GM21786 (cell line): ENCODE measurements around the gene RARB.
A peak's percentile ranks its signal among the peaks of the same experiment; 100 is the strongest.

Source experiments
- ATAC-seq: cut with Tn5 transposase; IDR thresholded peaks from one replicate; pipeline ENCODE4 v1.9.1; 2021; ENCODE audit not compliant: unreplicated experiment

RARB gene

DNA sequence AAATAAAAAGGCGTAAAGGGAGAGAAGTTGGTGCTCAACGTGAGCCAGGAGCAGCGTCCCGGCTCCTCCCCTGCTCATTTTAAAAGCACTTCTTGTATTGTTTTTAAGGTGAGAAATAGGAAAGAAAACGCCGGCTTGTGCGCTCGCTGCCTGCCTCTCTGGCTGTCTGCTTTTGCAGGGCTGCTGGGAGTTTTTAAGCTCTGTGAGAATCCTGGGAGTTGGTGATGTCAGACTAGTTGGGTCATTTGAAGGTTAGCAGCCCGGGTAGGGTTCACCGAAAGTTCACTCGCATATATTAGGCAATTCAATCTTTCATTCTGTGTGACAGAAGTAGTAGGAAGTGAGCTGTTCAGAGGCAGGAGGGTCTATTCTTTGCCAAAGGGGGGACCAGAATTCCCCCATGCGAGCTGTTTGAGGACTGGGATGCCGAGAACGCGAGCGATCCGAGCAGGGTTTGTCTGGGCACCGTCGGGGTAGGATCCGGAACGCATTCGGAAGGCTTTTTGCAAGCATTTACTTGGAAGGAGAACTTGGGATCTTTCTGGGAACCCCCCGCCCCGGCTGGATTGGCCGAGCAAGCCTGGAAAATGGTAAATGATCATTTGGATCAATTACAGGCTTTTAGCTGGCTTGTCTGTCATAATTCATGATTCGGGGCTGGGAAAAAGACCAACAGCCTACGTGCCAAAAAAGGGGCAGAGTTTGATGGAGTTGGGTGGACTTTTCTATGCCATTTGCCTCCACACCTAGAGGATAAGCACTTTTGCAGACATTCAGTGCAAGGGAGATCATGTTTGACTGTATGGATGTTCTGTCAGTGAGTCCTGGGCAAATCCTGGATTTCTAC lies at the start of gene RARB:
RARB (plus strand) TSS at position 322 of the 847 bp plus-strand sequence; CDS start at position 791, 469 bp downstream.
- no peak for ATAC-seq

DNA sequence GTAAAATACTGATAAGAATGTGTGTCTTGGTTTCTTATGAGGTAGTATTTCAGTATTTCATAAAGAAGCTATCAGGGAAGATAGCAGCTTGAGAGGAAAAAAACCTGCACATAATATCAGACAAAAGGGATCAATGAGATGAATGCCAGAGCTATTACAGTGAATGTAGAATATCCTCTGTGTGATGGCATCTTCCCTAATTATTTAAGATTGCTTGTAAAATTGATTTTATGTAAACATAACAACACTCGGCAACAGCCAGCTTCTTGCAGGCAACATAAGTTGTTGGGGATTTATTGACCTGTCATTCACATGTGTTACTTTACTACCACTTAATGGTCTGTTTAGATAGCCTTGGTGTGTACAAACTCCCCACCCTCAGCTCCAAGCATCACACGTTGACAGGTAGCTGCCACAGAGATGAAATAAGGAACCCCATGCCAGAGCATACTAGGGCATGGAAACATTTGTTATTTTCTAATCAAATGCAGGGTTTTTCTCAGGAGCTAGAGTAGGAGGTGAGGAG lies 49.2 kb upstream of the RARB start:
- no peak for ATAC-seq

DNA sequence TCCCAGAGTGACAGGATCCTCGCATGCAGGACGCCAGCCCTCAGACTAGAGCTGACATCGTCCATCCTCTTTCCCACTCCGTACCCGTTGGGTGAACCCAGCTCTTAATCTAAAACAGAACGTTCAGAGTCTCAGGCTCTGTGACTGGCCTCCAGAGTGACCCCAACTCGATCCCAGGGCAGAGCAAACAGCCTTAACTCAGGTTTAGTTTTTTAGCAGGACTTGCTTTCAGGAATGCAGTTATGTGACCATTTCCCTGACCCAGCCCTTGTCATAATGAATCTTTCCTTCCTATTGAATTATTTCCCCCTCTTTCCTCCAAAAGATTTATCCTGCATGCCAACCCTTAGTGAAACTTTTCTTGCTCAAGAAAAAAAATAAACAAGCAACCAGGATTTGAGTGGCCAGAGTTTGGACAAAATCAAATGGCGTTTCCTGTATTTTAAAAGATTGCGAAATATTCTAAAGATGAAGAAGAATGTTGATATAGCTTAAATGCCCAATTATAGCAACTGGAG lies 47.8 kb upstream of the RARB start:
- ATAC-seq, result no peak

DNA sequence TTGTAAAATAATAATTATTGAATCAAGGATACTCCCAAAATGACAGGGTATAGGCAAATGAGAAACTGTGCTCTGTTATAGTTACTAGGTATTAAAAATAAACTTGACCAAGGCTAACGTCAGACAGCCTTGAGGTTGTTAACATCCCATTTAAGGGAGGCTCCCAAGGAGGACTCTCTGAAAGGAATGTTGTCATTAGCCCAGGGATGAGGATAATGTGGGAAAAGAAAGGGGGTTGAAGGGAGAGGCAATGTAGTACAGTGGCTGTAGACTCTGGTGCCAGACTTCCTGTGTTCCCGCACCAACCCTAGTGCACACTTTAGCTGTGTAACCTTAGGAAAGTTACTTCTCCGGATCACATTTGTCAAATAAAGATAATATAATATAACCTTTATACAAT lies 47.0 kb upstream of the RARB start:
- no peak for ATAC-seq

DNA sequence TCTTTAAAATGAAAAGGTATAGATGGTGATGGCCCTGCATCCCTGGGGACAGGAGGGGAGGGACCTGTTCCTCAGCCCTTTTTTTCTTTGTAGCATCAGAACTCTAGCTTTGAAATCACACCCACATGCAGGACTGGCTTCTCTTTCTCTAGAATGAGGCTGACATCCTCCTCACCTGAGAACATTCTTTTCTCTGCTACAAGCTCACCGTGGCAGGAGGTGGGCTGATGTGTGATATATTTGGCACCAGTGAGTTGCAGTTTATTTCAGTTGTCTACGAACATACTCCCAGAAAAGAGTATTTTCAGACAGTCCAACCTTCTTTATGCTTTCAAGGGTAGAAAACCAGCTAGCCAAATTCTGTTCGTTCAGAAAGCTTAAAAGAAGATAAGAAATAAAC lies 43.6 kb upstream of the RARB start:
- no peak for ATAC-seq

DNA sequence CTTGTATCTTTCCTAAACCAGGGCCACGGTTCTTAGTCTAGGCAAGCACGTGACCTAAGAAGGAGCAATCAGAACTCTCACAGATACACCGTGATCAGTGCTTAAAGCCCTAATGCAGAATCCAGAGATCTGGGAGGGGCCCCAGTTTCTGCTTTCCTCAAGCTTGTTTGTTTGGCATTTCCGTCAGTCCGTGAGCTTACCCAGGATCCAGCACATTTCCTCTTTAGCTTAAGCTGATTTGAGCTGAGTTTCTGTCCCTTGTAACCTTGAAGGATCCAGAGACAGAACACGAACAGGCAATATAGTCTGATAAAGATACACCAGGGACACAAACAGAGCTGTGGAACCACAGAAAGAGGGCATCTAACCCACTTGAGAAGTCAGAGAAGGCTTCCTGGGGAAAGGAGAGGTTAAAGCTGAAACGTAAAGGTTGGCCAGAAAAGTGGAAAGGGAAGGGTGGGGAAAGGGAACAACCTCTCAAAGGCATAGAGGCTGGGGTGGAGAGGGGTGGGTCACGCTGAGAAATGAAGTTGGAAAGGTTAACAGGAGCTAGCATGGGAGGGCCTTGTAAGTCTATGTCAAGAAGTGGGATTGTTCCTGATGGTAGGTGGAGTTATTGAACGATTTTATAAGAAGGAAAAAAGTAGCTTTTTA lies 42.1 kb upstream of the RARB start:
- no peak for ATAC-seq

DNA sequence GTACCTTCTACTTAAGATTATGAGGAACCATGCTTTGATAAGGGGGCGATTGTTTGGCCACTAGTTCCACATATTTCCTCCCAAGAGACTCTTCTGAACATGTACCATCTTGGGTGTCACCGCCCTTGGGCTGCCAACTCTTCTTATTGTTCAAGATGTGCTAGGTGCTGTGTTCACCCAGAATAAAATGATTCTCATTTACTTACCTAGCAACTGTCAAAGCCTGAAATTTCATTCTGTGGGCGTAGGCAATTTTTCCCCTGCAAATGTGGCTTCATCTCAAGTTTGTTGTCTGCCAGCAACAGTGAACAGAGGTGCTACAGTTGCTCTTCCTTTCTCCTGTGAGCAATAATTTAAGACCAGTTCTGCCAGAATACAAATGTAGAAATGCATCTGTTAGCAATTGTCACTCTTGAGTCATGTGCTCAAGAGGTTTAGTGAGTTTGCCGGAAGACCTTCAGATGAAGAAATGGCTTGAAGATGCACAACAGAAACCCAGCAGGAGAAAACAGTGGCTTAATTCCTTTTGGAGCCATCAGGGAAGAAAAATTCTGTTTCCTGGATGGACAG lies 41.3 kb upstream of the RARB start:
- no peak for ATAC-seq

DNA sequence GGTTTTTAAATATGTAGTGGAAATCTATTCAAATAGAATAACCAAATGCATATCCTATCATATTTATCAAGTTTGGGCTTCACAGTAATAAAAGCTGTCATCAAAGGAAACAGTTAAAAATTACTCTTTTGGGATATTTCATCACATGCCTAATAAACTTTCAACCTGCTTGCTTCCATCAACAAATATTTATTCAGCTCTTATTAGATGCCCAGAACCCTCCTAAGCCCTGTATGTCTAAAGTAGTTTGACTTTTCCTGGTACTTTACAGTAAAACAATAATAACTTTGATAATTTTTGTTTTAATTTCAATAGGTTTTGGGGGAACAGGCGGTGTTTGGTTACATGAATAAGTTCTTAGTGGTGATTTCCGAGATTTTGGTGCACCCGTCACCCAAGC lies 37.5 kb upstream of the RARB start:
- no peak for ATAC-seq

DNA sequence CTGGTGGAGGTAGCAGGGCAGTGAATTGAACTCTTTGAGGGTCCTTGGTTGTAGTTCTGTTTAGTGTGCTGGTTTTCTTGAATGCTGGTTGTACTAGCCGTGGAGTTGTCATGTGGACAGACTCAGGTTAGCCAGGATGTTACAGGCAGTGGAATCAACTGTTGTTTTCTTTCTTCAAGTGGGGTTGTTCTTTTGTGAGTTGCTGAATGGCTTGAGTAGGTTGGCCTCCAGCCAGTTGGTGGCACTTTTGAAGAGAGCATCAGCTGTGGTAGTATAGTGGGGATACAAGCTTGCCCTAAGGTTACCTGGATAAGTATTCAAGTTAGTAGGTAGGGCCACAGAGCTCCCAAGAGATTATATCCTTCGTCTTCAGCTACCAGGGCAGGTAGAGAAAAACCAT lies 31.8 kb upstream of the RARB start:
- ATAC-seq, result no peak

DNA sequence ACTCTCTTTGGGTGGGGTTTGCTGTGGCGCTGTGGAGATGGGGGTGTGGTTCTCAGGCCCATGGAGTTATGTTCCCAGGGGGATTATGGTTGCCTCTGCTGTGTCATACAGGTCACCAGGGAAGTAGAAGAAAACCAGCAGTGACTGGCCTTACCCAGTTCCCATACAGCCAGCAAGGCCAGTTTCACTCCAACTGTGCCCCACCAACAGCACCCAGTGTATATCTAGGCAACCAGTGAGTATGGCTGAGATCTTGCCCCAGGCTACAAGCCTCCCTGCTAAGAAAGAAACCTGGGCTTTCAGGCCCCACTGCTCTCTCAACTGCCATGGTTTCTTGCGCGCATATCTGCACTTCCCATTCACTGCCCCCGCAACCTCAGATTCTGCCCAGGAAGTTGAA lies 31.4 kb upstream of the RARB start:
- ATAC-seq, result peak; percentile 75

DNA sequence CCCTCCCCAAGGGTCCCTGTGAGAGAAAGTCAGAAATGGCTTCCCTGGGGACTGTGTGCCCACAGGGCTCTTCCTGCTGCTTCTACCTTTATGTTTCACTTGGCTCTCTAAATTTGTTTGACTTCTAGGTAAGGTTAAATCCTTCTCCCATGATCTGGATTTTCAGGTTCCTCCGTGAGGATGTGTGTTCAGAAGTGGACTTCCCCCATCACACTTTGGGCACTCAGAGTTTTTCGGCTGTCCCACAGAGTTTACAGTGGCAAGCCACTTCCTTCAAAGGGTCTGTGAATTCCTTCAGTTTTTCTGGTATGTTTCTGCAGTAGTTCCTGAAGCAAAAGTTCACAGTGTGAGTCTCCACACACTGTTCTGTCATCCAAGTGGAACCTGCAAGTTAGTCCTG lies 30.9 kb upstream of the RARB start:
- ATAC-seq, result peak; percentile 9

DNA sequence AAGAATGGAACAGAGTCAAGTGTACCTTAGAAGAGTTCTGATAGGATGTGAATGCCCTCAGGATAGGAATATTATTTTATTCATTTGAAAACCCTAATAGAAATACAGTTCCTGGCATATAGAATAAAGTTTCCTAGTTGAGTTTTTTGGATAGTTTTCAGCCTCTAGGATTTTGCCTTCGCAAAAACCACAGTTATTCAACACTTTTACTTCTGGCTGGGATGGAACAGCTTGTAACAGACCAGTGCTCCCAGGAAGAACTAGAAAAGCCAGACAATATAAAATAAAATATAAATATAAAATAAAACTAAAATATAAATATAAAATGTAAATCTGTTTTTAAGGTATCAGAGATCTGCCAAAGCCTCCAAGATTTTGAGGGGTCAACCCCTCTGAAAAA lies 27.5 kb upstream of the RARB start:
- ATAC-seq, result no peak

DNA sequence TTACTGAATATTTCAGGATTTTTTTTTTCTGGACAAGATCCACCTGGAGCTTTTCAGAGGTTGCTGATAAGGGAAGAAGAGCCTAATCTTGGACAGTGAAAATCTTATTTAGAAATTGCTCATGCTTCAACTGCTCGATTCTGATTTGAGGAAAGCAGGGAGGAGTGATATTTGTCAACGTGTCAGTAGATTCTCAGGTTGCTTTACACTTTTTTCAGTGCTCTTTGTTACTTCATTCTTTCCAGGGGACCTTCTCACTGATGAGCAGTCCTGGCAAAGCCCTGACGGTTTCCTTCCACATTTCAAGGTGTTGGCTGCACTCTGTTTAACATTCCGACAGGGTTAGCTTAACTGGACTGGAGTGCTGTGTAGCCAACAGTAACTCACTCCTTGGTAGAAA lies 24.1 kb upstream of the RARB start:
- no peak for ATAC-seq

DNA sequence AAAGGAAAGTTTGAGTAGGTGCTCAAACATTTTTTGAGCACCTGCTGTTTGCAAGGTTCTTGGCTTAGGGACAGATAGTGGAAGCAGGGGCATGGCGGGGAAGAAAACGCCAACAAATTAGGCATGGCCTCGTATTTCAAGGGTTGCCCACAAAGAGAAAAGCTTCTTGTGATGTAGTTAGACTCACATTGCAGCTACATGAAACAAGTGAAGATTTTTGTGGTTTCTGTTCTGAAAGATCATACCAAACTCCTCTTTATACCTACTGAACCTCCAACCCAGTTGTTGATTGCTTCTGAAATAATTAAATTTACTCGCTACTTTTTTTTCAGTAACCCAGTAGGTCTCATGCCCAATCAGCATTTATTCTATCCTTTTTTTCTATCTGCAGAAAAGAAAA lies 23.5 kb upstream of the RARB start:
- no peak for ATAC-seq

DNA sequence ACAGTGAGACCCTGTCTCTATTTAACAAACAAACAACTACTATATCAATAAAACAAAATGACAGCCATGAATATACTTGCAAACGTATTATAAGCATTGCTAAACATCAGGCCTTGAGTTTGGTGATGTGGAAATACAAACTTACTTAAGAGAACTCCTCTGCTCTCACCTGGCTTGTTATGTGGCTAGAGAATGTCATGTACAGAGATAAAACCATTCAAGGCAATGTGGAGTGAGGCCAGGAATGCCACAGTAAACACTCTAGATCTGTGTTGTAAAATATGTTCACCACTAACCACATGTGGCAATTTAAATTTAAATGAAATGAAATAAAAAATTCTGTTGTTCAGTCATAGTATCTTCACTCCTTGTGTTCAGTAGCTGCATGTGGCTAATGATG lies 22.7 kb upstream of the RARB start:
- no peak for ATAC-seq

DNA sequence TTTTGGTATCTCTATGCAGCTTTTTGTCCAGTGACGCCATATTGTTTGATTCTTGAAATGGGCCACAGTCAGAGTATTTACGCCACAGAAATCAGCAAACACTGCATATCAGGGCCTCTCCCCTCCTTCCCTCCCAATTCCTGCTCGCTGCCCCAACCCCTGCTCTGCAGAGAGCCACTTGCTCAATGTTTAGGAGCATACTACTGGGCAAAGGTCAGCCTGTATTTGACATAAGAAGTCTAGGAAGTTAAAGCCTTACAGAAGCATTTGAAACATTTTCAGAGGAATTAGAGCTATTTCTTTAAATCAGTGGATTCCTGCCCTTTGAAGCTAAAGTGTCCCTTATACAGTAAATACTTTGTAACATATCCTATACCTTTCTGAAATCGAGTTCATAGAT lies 17.4 kb upstream of the RARB start:
- no peak for ATAC-seq

DNA sequence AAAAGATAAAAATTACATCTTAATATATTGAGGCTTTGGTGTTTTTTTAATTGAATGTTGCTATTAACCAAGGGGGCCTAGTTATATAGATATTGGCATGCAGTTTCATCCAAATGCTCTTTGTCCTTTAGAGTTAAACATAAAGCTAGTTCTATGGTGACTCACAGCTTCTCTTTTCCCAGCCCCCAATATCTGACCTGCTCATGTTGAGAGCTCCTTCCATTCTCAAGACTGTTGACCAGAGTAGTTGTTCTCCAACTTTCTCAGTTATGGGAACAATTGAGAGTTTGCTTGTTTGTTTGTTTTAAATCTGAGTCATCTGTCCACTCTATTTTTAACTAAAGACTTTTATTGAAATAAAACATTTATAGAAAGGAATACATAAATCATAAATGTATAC lies 15.8 kb upstream of the RARB start:
- no peak for ATAC-seq

DNA sequence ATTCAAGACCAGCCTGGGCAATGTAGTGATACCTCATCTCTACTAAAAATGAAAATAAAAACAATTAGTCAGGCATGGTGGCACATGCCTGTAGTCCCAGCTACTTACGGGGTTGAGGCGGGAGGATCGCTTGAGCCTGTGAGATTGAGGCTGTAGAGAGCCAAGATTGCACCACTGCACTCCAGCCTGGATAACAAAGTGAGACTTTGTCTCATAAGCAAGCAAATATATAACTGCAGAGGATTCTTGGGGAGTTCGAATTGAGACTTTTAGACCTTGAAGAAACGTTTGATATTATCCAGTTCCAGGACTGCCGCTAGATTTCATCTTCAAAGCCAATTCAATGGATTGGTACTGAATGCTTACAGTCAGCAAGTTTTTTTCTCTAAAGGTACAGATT lies 11.9 kb upstream of the RARB start:
- ATAC-seq, result no peak

DNA sequence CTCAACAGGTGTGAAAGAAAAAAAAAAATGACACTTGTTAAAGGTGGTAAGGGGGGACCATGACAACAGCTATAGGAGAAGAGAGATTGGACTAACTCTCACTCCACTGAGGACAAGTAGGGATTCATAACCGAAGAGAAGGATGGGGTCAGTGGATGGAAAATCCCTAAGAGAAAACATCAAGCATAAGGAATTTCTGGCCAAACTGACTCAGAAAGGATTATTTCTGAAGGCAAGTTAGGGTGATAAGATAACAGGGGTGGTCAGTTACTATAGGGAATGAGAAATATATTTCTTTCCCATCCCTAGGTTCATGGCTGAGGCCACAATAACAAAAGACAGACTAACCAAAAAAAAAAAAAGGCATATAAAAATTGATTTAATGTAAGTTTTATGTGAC lies 9.5 kb upstream of the RARB start:
- no peak for ATAC-seq

DNA sequence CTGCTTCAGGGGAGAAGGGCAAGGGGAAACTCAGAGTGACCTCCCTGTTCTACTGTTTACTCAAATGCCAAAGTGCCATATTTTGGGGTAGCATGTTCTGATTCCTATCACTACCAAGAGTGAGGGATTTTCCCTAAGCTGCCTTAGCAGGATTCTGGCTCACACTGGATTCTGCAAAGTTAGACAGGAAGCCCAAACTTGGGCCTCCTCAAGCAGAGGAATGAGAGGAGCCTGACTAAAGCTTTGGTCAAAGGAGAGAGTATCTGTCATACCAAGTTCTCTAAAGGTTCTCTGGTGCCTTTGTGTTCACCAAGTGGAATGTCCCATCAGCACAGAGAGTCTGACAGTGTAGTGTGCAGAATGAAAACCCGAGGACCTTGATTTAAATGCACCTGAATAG lies 8.8 kb upstream of the RARB start:
- no peak for ATAC-seq

DNA sequence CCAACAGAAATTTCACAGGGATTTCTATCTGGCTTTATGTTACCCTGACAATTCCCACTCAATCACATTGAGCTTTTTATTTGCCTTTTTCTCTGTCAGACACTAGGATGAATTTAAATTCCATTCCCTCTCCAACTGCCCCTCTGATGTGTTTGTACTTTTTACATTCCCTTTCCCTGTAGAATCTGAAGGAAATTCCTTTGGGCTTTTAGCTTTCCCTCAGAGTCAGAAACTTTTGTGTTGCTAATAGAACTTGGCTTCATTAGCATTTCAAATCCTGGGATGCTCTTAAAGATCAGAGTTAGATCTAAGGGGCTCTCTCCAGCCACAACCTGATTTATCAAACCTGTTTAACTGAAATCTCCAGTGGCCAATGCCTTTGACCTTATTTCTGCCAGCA lies 7.9 kb upstream of the RARB start:
- no peak for ATAC-seq

DNA sequence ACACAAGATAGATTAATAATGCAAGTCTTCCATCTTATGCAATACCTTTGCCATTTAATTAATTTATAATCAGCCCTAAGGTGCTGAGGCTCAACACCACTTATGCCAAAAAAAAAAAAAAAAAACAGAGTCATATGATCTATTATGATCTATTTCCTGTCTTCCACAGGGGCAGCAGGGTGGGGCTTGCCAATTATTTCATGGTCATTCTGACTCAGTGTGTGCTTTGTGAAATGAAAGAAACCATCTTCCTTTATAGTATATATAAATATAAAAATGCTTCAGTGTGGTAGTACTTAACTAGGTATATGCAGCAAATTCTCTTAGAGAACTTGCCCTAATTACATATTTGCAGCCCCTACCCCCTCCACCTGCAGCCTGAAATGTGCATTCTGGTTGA lies 7.2 kb upstream of the RARB start:
- ATAC-seq, result no peak
